GM12878 (cell line): ENCODE data around the gene DIAPH3. TPM values are rescaled to one million over a fixed set of nuclear protein-coding genes. Genes with fewer than 3 reads are reported as not detected.

Experiments
- ATAC-seq: fragments of 200-7000 bp; cut with Tn5 transposase; 3 replicates; pipeline ENCODE4 v1.9.1; 2020; ENCODE audit warnings: mild to moderate bottlenecking, moderate library complexity
- BruUV-seq: library from RNA; stranded (reverse); fragments of 400-500 nt; replicated peaks from 2 replicates; lab custom pipeline; 2021; lab: Mats Ljungman, UMichigan
- CTCF ChIA-PET: fragments of 300-600 bp; sonication (Branson Sonifier 250); formaldehyde crosslinking; extraction: SDS; loops from one replicate; lab custom pipeline; 2021; ENCODE audit warnings: inconsistent platforms; lab: Yijun Ruan, JAX
- POLR2A ChIA-PET: fragments of 350-600 bp; formaldehyde crosslinking; extraction: SDS; loops from one replicate; lab custom pipeline; 2021; ENCODE audit warnings: inconsistent platforms; lab: Charles Lee
- RAD21 ChIA-PET: fragments of 300-600 bp; sonication (Branson Sonifier 250); formaldehyde crosslinking; loops from one replicate; lab custom pipeline; 2023; ENCODE audit warnings: antibody characterized with exemption; ENCODE audit not compliant: unreplicated experiment; lab: Charles Lee
- SMC1A ChIA-PET: fragments of 300-600 bp; sonication (Branson Sonifier 250); formaldehyde crosslinking; loops from one replicate; lab custom pipeline; 2023; ENCODE audit not compliant: unreplicated experiment, uncharacterized antibody; lab: Charles Lee
- DNase-seq: peaks from one replicate; pipeline ENCODE4 v3.0.0-alpha.2; 2011; ENCODE audit warnings: low read depth, low spot score
- FAIRE-seq: peaks from 3 replicates; lab custom pipeline; 2011; peaks lifted over from hg19 to GRCh38; lab: Jason Lieb, UNC
- H2AFZ ChIP-seq: 2 replicates; pipeline ENCODE4 v1.6.0; 2011; ENCODE audit warnings: low read depth, low read length, control low read depth; ENCODE audit not compliant: control insufficient read depth
- H3K27ac ChIP-seq: 2 replicates; pipeline ENCODE4 v1.5.1; 2011; ENCODE audit warnings: control low read depth; ENCODE audit not compliant: control insufficient read depth, insufficient read depth
- H3K27me3 ChIP-seq, 2 experiments: replicated peaks in 1 of 2; 2 replicates each; pipeline versions ENCODE4 v1.6.0 to v1.6.1; 2011; ENCODE audit warnings: low read length in 1 of 2; ENCODE audit not compliant: control insufficient read depth in 2 of 2, insufficient read depth in 2 of 2
- H3K36me3 ChIP-seq, 2 experiments: 2 replicates each; pipeline ENCODE4 v1.5.1; 2011; ENCODE audit warnings: low read length in 1 of 2; ENCODE audit not compliant: control insufficient read depth in 2 of 2, insufficient read depth in 2 of 2
- H3K4me1 ChIP-seq: 2 replicates; pipeline ENCODE4 v1.6.1; 2011; ENCODE audit warnings: mild to moderate bottlenecking, low read length, moderate library complexity, mixed read lengths; ENCODE audit not compliant: control insufficient read depth, insufficient read depth
- H3K4me2 ChIP-seq: 2 replicates; pipeline ENCODE4 v1.6.0; 2011; ENCODE audit warnings: control low read depth; ENCODE audit not compliant: control insufficient read depth, insufficient read depth
- H3K4me3 ChIP-seq: fragments of 200-600 bp; sonication (generic); 2 replicates; pipeline ENCODE4 v1.5.1; 2016
- H3K79me2 ChIP-seq: 2 replicates; pipeline ENCODE4 v1.6.0; 2011; ENCODE audit warnings: low read length; ENCODE audit not compliant: control insufficient read depth, insufficient read depth
- H3K9ac ChIP-seq: 2 replicates; pipeline ENCODE4 v1.8.0; 2011; ENCODE audit warnings: low read length, control low read depth, mixed read lengths; ENCODE audit not compliant: control insufficient read depth, insufficient read depth
- H3K9me3 ChIP-seq: replicated peaks from 3 replicates; pipeline ENCODE4 v1.5.1; 2011; ENCODE audit warnings: mild to moderate bottlenecking, low read length; ENCODE audit not compliant: control insufficient read depth, insufficient read depth
- H4K20me1 ChIP-seq: 2 replicates; pipeline ENCODE4 v1.6.0; 2011; ENCODE audit not compliant: control insufficient read depth, insufficient read depth
- CHD1 ChIP-seq: IDR thresholded peaks from 2 replicates; pipeline ENCODE4 v1.6.1; 2012; ENCODE audit warnings: low read depth, low read length, improper control_type of control experiment
- FOXM1 ChIP-seq: IDR thresholded peaks from 2 replicates; pipeline ENCODE4 v1.6.1; 2012; ENCODE audit warnings: low read depth, mild to moderate bottlenecking, inconsistent platforms, low read length, moderate library complexity
- JUNB ChIP-seq: IDR thresholded peaks from 2 replicates; pipeline ENCODE4 v1.6.1; 2016; ENCODE audit warnings: antibody characterized with exemption, mild to moderate bottlenecking
- KLF5 ChIP-seq: fragments of 450-650 bp; IDR thresholded peaks from 2 replicates; pipeline ENCODE4 v1.6.1; 2014; ENCODE audit warnings: mild to moderate bottlenecking; ENCODE audit not compliant: partially characterized antibody
- NRF1 ChIP-seq: conservative IDR thresholded peaks from 2 replicates; pipeline ENCODE4 v1.6.1; 2011; ENCODE audit warnings: mild to moderate bottlenecking, low read depth, low read length, improper control_type of control experiment
- PML ChIP-seq: IDR thresholded peaks from 2 replicates; pipeline ENCODE4 v1.6.1; 2012; ENCODE audit warnings: low read length, inconsistent platforms
- SIX5 ChIP-seq: IDR thresholded peaks from 2 replicates; pipeline ENCODE4 v1.6.1; 2011; ENCODE audit warnings: mild to moderate bottlenecking, low read depth, low read length, moderate library complexity; ENCODE audit not compliant: severe bottlenecking
- SPI1 ChIP-seq: IDR thresholded peaks from 2 replicates; pipeline ENCODE4 v1.6.1; 2011; ENCODE audit warnings: low read depth, mild to moderate bottlenecking, low read length, moderate library complexity, borderline replicate concordance; ENCODE audit not compliant: insufficient read depth
- SREBF1 ChIP-seq: IDR thresholded peaks from 2 replicates; pipeline ENCODE4 v1.6.1; 2012; ENCODE audit warnings: mild to moderate bottlenecking, low read length
- TARDBP ChIP-seq: IDR thresholded peaks from 2 replicates; pipeline ENCODE4 v1.6.1; 2016; ENCODE audit warnings: borderline replicate concordance
- ZBED1 ChIP-seq: IDR thresholded peaks from 2 replicates; pipeline ENCODE4 v1.6.1; 2016; ENCODE audit warnings: borderline replicate concordance
- WGBS: methylation state at CpG from one replicate; pipeline ENCODE4 v1.1.6; 2016; ENCODE audit warnings: low lambda C conversion rate; ENCODE audit not compliant: insufficient replicate concordance, insufficient coverage; ENCODE audit errors: missing lambda C conversion rate; 5-methylcytosine and 5-hydroxymethylcytosine counted together
- in situ Hi-C: fragments of 300-500 bp; cut with MboI; formaldehyde crosslinking; loops from 9 replicates; pipeline ENCODE4 v1.14.3; 2018; ENCODE audit warnings: mixed read lengths
- intact Hi-C: fragments of 100-400 bp; cut with micrococcal nuclease; formaldehyde crosslinking; loops from one replicate; pipeline ENCODE4 v1.14.2; 2022; ENCODE audit not compliant: unreplicated experiment
- polyA plus RNA-seq, 11 experiments: library from polyadenylated mRNA; depleted of rRNA in 4 of 11; unstranded in 6 of 11; stranded (reverse) in 5 of 11; fragments of >200 nt; fragmentation: Nextera tagmentation in 4 of 11; fragmentation: Illumina TruSeq in 1 of 11; extraction: Ambion mirVana in 4 of 11; extraction: Trizol in 1 of 11; gene quantifications; 1 replicate in 1 of 11; 2 replicates in 10 of 11; pipeline versions ENCODE4 v1.2.1 to v1.2.3, GENCODE V29; 2011 to 2016; ENCODE audit warnings: inconsistent platforms in 2 of 11, missing spikeins in 2 of 11, low read depth in 1 of 11
- total RNA-seq, 4 experiments: library from RNA; depleted of rRNA in 3 of 4; stranded (reverse); fragments of >200 nt in 3 of 4; fragmentation: Illumina TruSeq in 1 of 4; extraction: Trizol in 1 of 4; gene quantifications; 2 replicates each; pipeline versions ENCODE4 v1.2.1 to v1.2.3, GENCODE V29; 2013 to 2021
- TF ChIP-seq, protein P1 (sequence below): IDR thresholded peaks from 2 replicates; pipeline ENCODE4 v1.6.1; 2012; ENCODE audit warnings: low read length, inconsistent platforms
- TF ChIP-seq, protein P2 (sequence below): fragments of 450-650 bp; IDR thresholded peaks from 2 replicates; pipeline ENCODE4 v1.6.1; 2017; ENCODE audit warnings: mild to moderate bottlenecking, low read depth, inconsistent platforms; ENCODE audit not compliant: poor library complexity, severe bottlenecking
- TF ChIP-seq, protein P3 (sequence below): IDR thresholded peaks from 2 replicates; pipeline ENCODE4 v1.6.1; 2011; ENCODE audit warnings: mild to moderate bottlenecking, low read depth, low read length, moderate library complexity; ENCODE audit not compliant: insufficient replicate concordance

The DIAPH3 gene
- total and polyA plus RNA-seq, 10 of the 15 experiments (the other 5 are each of a cell fraction or from before 2014, with no cell fraction given) = 10.1 to 25.2 (median 15.4) TPM

DNA sequence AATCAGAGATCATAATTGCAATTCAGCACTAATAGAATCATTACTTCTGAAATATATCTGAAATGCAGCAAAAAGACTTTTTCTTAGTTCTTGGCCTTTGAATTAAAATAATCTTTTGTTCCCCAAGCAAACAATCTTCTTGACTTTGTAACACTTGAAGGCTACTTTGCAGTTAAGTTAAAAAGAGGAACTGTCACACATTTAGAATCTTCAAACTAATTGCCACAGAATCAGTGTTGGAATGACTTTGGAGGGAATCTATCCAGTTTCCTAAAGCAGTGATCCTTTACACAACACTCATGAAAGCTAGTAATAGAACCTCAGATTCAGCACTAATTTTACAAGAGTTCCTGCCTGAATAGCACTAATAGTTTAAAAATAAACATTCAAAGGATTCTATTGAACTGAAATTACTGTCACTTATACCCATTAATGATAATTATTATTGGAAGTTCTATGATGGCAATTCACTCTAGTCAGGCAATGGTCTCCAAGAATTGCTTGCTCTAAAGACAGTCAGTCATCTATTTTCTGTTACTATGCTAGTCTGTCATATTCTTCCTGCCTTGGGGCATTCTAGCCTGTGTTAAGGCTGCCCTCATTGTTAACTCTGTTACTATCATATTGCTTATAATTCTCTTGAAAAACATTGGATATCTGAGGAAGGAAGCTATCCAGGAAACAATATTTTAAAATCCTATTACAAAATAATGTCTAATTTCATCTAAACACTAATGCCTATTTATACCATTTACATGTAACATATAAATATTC lies 362.4 kb downstream of the DIAPH3 start:
- in situ Hi-C loops = no loop called here
- ATAC-seq (no peak), FAIRE-seq (peak; percentile 13), DNase-seq (no peak)
- TF ChIP-seq, protein P1, sequence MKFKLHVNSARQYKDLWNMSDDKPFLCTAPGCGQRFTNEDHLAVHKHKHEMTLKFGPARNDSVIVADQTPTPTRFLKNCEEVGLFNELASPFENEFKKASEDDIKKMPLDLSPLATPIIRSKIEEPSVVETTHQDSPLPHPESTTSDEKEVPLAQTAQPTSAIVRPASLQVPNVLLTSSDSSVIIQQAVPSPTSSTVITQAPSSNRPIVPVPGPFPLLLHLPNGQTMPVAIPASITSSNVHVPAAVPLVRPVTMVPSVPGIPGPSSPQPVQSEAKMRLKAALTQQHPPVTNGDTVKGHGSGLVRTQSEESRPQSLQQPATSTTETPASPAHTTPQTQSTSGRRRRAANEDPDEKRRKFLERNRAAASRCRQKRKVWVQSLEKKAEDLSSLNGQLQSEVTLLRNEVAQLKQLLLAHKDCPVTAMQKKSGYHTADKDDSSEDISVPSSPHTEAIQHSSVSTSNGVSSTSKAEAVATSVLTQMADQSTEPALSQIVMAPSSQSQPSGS = no peak
- peak; percentile 66; the same call in 1 of the 2 replicates for TF ChIP-seq SPI1
- H3K9ac ChIP-seq = no peak overlapping the region
- no peak overlapping the region for H3K27ac ChIP-seq
- no peak overlapping the region for H3K4me2 ChIP-seq
- RAD21 ChIA-PET = no interaction called here
- no peaks in the 10 kb centered on the region for H3K79me2 ChIP-seq
- no peaks in the 10 kb centered on the region for H3K27me3 ChIP-seq
- no peak overlapping the region for H2AFZ ChIP-seq
- H3K4me1 ChIP-seq = no peaks in the 10 kb centered on the region
- intact Hi-C loops = no loop called here
- SMC1A ChIA-PET = no interaction called here
- H3K9me3 ChIP-seq = no peaks in the 10 kb centered on the region
- BruUV-seq = no TSS peak
- H3K36me3 ChIP-seq = no peaks in the 10 kb centered on the region
- no peaks in the 10 kb centered on the region for H4K20me1 ChIP-seq
- POLR2A ChIA-PET = no interaction called here
- CTCF ChIA-PET = no interaction called here
- no peak overlapping the region for H3K4me3 ChIP-seq

DNA sequence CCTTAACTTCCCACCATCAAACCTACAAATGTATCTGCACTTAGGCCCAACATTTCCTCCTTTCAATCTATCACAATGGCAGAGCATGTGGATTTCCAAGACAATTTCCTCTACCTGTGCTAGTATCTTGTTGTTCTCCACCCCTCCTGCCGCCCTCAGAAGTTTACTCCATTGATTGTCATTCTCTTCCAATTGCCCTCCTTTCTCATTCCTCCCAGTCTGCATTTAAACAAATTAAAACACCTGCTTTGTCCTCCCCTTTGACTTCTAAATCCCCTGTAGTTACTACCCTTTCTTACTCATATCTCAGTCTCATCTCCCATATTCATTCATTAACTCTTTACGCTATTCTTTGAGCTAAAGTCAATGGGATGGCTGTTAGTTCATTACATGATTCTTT lies 370.6 kb downstream of the DIAPH3 start:
- no peaks in the 10 kb centered on the region for H3K36me3 ChIP-seq
- no peak overlapping the region for H3K4me2 ChIP-seq
- no peaks in the 10 kb centered on the region for H4K20me1 ChIP-seq
- no peak overlapping the region for H3K9ac ChIP-seq
- H3K27ac ChIP-seq = no peak overlapping the region
- ATAC-seq (no peak), FAIRE-seq (no peak), DNase-seq (no peak)
- POLR2A ChIA-PET = no interaction called here
- intact Hi-C loops = no loop called here
- no peaks in the 10 kb centered on the region for H3K27me3 ChIP-seq
- CTCF ChIA-PET = no interaction called here
- H3K79me2 ChIP-seq = no peaks in the 10 kb centered on the region
- no peak overlapping the region for H2AFZ ChIP-seq
- in situ Hi-C loops = no loop called here
- no TSS peak for BruUV-seq
- H3K4me1 ChIP-seq = no peaks in the 10 kb centered on the region
- RAD21 ChIA-PET = no interaction called here
- no peak overlapping the region for H3K4me3 ChIP-seq
- SMC1A ChIA-PET = no interaction called here
- H3K9me3 ChIP-seq = no peaks in the 10 kb centered on the region
- 97% methylated on average over 2 of the region's 2 CpGs for WGBS
- TF ChIP-seq PML (no peak), JUNB (no peak), NRF1 (no peak), TARDBP (no peak), SREBF1 (no peak), FOXM1 (no peak), SIX5 (no peak), KLF5 (no peak), ZBED1 (no peak), CHD1 (no peak)
- TF ChIP-seq, protein P2, sequence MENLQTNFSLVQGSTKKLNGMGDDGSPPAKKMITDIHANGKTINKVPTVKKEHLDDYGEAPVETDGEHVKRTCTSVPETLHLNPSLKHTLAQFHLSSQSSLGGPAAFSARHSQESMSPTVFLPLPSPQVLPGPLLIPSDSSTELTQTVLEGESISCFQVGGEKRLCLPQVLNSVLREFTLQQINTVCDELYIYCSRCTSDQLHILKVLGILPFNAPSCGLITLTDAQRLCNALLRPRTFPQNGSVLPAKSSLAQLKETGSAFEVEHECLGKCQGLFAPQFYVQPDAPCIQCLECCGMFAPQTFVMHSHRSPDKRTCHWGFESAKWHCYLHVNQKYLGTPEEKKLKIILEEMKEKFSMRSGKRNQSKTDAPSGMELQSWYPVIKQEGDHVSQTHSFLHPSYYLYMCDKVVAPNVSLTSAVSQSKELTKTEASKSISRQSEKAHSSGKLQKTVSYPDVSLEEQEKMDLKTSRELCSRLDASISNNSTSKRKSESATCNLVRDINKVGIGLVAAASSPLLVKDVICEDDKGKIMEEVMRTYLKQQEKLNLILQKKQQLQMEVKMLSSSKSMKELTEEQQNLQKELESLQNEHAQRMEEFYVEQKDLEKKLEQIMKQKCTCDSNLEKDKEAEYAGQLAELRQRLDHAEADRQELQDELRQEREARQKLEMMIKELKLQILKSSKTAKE = no peak
- TF ChIP-seq, protein P3, sequence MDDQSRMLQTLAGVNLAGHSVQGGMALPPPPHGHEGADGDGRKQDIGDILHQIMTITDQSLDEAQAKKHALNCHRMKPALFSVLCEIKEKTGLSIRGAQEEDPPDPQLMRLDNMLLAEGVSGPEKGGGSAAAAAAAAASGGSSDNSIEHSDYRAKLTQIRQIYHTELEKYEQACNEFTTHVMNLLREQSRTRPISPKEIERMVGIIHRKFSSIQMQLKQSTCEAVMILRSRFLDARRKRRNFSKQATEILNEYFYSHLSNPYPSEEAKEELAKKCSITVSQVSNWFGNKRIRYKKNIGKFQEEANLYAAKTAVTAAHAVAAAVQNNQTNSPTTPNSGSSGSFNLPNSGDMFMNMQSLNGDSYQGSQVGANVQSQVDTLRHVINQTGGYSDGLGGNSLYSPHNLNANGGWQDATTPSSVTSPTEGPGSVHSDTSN = no peak
